IMR-90 (cell line): ENCODE results near the gene OR2F2. TPM values are rescaled to one million over a fixed set of nuclear protein-coding genes. Genes with fewer than 3 reads are reported as not detected.

Source experiments
- ATAC-seq: fragments of 200-7000 bp; cut with Tn5 transposase; 2 replicates; pipeline ENCODE4 v1.9.1; 2020; ENCODE audit warnings: low read depth, mild to moderate bottlenecking, moderate library complexity
- BruUV-seq: library from RNA; stranded (reverse); fragments of 400-500 nt; replicated peaks from 2 replicates; lab custom pipeline; 2021; lab: Mats Ljungman, UMichigan
- CTCF ChIA-PET: fragments of 300-600 bp; formaldehyde crosslinking; extraction: SDS; loops from one replicate; lab custom pipeline; 2021; ENCODE audit warnings: antibody characterized with exemption; lab: Yijun Ruan, JAX
- POLR2A ChIA-PET: fragments of 300-600 bp; sonication (Branson Sonifier 250); formaldehyde crosslinking; loops from one replicate; lab custom pipeline; 2022; ENCODE audit warnings: antibody characterized with exemption; ENCODE audit not compliant: unreplicated experiment; lab: Charles Lee
- DNase-seq: peaks from one replicate; pipeline ENCODE4 v3.0.0; 2013
- H2AFZ ChIP-seq: replicated peaks from 2 replicates; pipeline ENCODE3; 2013; ENCODE audit warnings: low read length, mild to moderate bottlenecking; ENCODE audit not compliant: poor library complexity
- H2AK5ac ChIP-seq: 2 replicates; pipeline ENCODE4 v1.6.1; 2013; ENCODE audit warnings: low read depth, low read length, inconsistent platforms
- H2AK9ac ChIP-seq: replicated peaks from 2 replicates; pipeline ENCODE3; 2013; ENCODE audit warnings: mild to moderate bottlenecking, low read depth, low read length, moderate library complexity; ENCODE audit not compliant: poor library complexity
- H2BK120ac ChIP-seq: 2 replicates; pipeline ENCODE4 v1.6.1; 2013; ENCODE audit warnings: low read depth, low read length, inconsistent platforms
- H2BK15ac ChIP-seq: 3 replicates; pipeline ENCODE4 v1.6.1; 2013; ENCODE audit warnings: low read depth, low read length, inconsistent platforms
- H2BK20ac ChIP-seq: 2 replicates; pipeline ENCODE4 v1.6.1; 2013; ENCODE audit warnings: low read depth, mild to moderate bottlenecking, inconsistent platforms, low read length, moderate library complexity
- H2BK5ac ChIP-seq: 2 replicates; pipeline ENCODE4 v1.6.1; 2013; ENCODE audit warnings: mild to moderate bottlenecking, low read depth, low read length, inconsistent platforms; ENCODE audit not compliant: poor library complexity, severe bottlenecking
- H3K14ac ChIP-seq: replicated peaks from 2 replicates; pipeline ENCODE4 v1.6.1; 2013; ENCODE audit warnings: low read depth, low read length, inconsistent platforms
- H3K18ac ChIP-seq: 2 replicates; pipeline ENCODE4 v1.6.1; 2013; ENCODE audit warnings: low read depth, low read length, control low read depth
- H3K23ac ChIP-seq: 2 replicates; pipeline ENCODE4 v1.6.1; 2013; ENCODE audit warnings: low read depth, low read length, inconsistent platforms
- H3K27ac ChIP-seq: 2 replicates; pipeline ENCODE4 v1.5.1; 2013; ENCODE audit warnings: mild to moderate bottlenecking, control low read depth, low read length; ENCODE audit not compliant: insufficient read depth
- H3K27me3 ChIP-seq: 2 replicates; pipeline ENCODE4 v1.6.1; 2013; ENCODE audit warnings: low read length; ENCODE audit not compliant: control insufficient read depth, insufficient read depth
- H3K36me3 ChIP-seq: 2 replicates; pipeline ENCODE4 v1.6.1; 2013; ENCODE audit warnings: low read length, mixed read lengths; ENCODE audit not compliant: control insufficient read depth, insufficient read depth
- H3K4ac ChIP-seq: 2 replicates; pipeline ENCODE4 v1.6.1; 2013; ENCODE audit warnings: low read depth, low read length, inconsistent platforms
- H3K4me1 ChIP-seq: 2 replicates; pipeline ENCODE4 v1.6.1; 2013; ENCODE audit warnings: low read length, mixed read lengths; ENCODE audit not compliant: control insufficient read depth, insufficient read depth
- H3K4me2 ChIP-seq: 2 replicates; pipeline ENCODE4 v1.6.1; 2013; ENCODE audit warnings: low read depth, mild to moderate bottlenecking, control low read depth, low read length, moderate library complexity
- H3K4me3 ChIP-seq: 2 replicates; pipeline ENCODE4 v1.5.1; 2013; ENCODE audit warnings: low read depth, mild to moderate bottlenecking, control low read depth, low read length, moderate library complexity; ENCODE audit not compliant: insufficient read depth
- H3K56ac ChIP-seq: 2 replicates; pipeline ENCODE4 v1.6.1; 2013; ENCODE audit warnings: low read length, inconsistent platforms; ENCODE audit not compliant: insufficient read depth; ENCODE audit errors: extremely low read depth
- H3K79me1 ChIP-seq, 2 experiments: 2 replicates each; pipeline ENCODE4 v1.6.1; 2013; ENCODE audit warnings: low read length in 2 of 2, inconsistent platforms in 1 of 2, low read depth in 1 of 2
- H3K9ac ChIP-seq: 2 replicates; pipeline ENCODE4 v1.6.1; 2013; ENCODE audit warnings: low read depth, low read length, control low read depth
- H3K9me1 ChIP-seq: 2 replicates; pipeline ENCODE4 v1.6.1; 2013; ENCODE audit warnings: low read length, inconsistent platforms; ENCODE audit not compliant: insufficient read depth
- H3K9me3 ChIP-seq: 2 replicates; pipeline ENCODE4 v1.6.1; 2013; ENCODE audit warnings: low read length; ENCODE audit not compliant: control insufficient read depth, insufficient read depth
- H4K20me1 ChIP-seq: 2 replicates; pipeline ENCODE4 v1.6.1; 2013; ENCODE audit warnings: low read length, inconsistent platforms; ENCODE audit not compliant: insufficient read depth
- H4K5ac ChIP-seq: 2 replicates; pipeline ENCODE4 v1.6.1; 2013; ENCODE audit warnings: mild to moderate bottlenecking, low read depth, low read length, control low read depth
- H4K8ac ChIP-seq, 2 experiments: 2 replicates each; pipeline ENCODE4 v1.6.1; 2013; ENCODE audit warnings: low read depth in 2 of 2, low read length in 2 of 2, control low read depth in 1 of 2, inconsistent platforms in 1 of 2
- H4K91ac ChIP-seq: 2 replicates; pipeline ENCODE4 v1.6.1; 2013; ENCODE audit warnings: low read depth, low read length, inconsistent platforms; ENCODE audit not compliant: insufficient read depth
- BHLHE40 ChIP-seq: fragments of 150-350 bp; IDR thresholded peaks from 2 replicates; pipeline ENCODE4 v1.6.1; 2016; ENCODE audit warnings: mild to moderate bottlenecking, low read depth, low read length
- CEBPB ChIP-seq: IDR thresholded peaks from 2 replicates; pipeline ENCODE4 v1.6.1; 2012; ENCODE audit warnings: low read depth, low read length, improper control_type of control experiment
- CHD1 ChIP-seq: IDR thresholded peaks from 2 replicates; pipeline ENCODE4 v1.6.1; 2012; ENCODE audit warnings: low read depth, low read length, improper control_type of control experiment
- FOS ChIP-seq: fragments of 150-350 bp; IDR thresholded peaks from 2 replicates; pipeline ENCODE4 v1.6.1; 2016; ENCODE audit warnings: low read depth, low read length
- MXI1 ChIP-seq: IDR thresholded peaks from 2 replicates; pipeline ENCODE4 v1.6.1; 2012; ENCODE audit warnings: low read depth, mild to moderate bottlenecking, low read length, moderate library complexity, borderline replicate concordance
- NFE2L2 ChIP-seq: fragments of 150-350 bp; IDR thresholded peaks from 2 replicates; pipeline ENCODE4 v1.6.1; 2016; ENCODE audit warnings: low read depth, mild to moderate bottlenecking, low read length
- POLR2A ChIP-seq: IDR thresholded peaks from 2 replicates; pipeline ENCODE4 v1.6.1; 2012; ENCODE audit warnings: mild to moderate bottlenecking, low read depth, low read length
- RAD21 ChIP-seq: IDR thresholded peaks from 2 replicates; pipeline ENCODE4 v1.6.1; 2012; ENCODE audit warnings: low read length, improper control_type of control experiment
- RCOR1 ChIP-seq: IDR thresholded peaks from 2 replicates; pipeline ENCODE4 v1.6.1; 2012; ENCODE audit warnings: mild to moderate bottlenecking, low read length, improper control_type of control experiment; ENCODE audit not compliant: insufficient replicate concordance
- RFX5 ChIP-seq: IDR thresholded peaks from 2 replicates; pipeline ENCODE4 v1.8.0; 2012; ENCODE audit warnings: low read depth, mild to moderate bottlenecking, low read length, moderate library complexity
- SMC3 ChIP-seq: fragments of 150-350 bp; IDR thresholded peaks from 2 replicates; pipeline ENCODE4 v1.6.1; 2016; ENCODE audit warnings: low read depth, mild to moderate bottlenecking, antibody characterized with exemption, low read length, moderate library complexity
- USF2 ChIP-seq: fragments of 150-350 bp; IDR thresholded peaks from 2 replicates; pipeline ENCODE4 v1.6.1; 2017; ENCODE audit warnings: mild to moderate bottlenecking, antibody characterized with exemption, low read length, low read depth
- WGBS, 2 experiments: methylation state at CpG; one replicate each; pipeline versions ENCODE4 v1.1.5 to v1.1.7; 2013; ENCODE audit warnings: missing lambda C conversion rate in 2 of 2; ENCODE audit not compliant: insufficient read length in 1 of 2; ENCODE audit errors: extremely low coverage in 2 of 2; 5-methylcytosine and 5-hydroxymethylcytosine counted together
- dilution Hi-C: fragments of 300-500 bp; cut with HindIII; formaldehyde crosslinking; loops from one replicate; pipeline ENCODE4 v1.14.3; 2018; ENCODE audit warnings: low sequenced_read_pairs; ENCODE audit not compliant: unreplicated experiment
- in situ Hi-C: fragments of 300-500 bp; cut with MboI; formaldehyde crosslinking; loops from 3 replicates; pipeline ENCODE4 v1.14.3; 2019; ENCODE audit warnings: low sequenced_read_pairs, inconsistent platforms, mixed read lengths
- intact Hi-C: fragments of 100-400 bp; cut with micrococcal nuclease; formaldehyde crosslinking; loops from 2 replicates; pipeline ENCODE4 v1.10.0; 2022
- polyA plus RNA-seq, 3 experiments: library from polyadenylated mRNA; depleted of rRNA; stranded (reverse); fragments of >200 nt; gene quantifications; 2 replicates each; pipeline ENCODE4 v1.2.3, GENCODE V29; 2012; ENCODE audit warnings: low replicate concordance in 1 of 3
- total RNA-seq: library from RNA; depleted of rRNA; stranded (reverse); fragments of >200 nt; gene quantifications from 2 replicates; pipeline ENCODE4 v1.2.3, GENCODE V29; 2012

Gene OR2F2
- total and polyA plus RNA-seq, 2 of the 4 experiments (the other 2 are of a cell fraction): not detected

- Histone ChIP-seq H3K9me3 (no peaks in the 10 kb centered on the region), H3K4me2 (peak overlapping the region; percentile 87), H2BK120ac (no peak overlapping the region; the same call in 1 of the 2 replicates), H3K56ac (no peak overlapping the region), H3K27me3 (no peaks in the 10 kb centered on the region), H3K4ac (0 out of 2 replicates have a peak overlapping the region, but pooled peaks have one; percentile 48), H2BK15ac (no peak overlapping the region), H3K79me1 (peaks cover 7 to 20% of the 10 kb centered on the region in 2 experiments; a peak in 3 of 4 replicates), H3K4me1 (peaks cover 12% of the 10 kb centered on the region), H3K9me1 (peaks cover 7% of the 10 kb centered on the region; the same call in 1 of the 2 replicates), H4K8ac (peak overlapping the region; percentile 7 to 28; a peak in 2 of 4 replicates), H3K18ac (0 out of 2 replicates have a peak overlapping the region, but pooled peaks have one; percentile 51), H3K14ac (0 out of 2 replicates have a peak overlapping the region, but pooled peaks have one; percentile 61), H4K20me1 (peaks cover 16% of the 10 kb centered on the region; the same call in 1 of the 2 replicates), H4K5ac (peak overlapping the region; percentile 49; the same call in 1 of the 2 replicates), H2AK9ac (peak overlapping the region; percentile 81), H4K91ac (0 out of 2 replicates have a peak overlapping the region, but pooled peaks have one; percentile 11), H2BK20ac (no peak overlapping the region), H3K9ac (peak overlapping the region; percentile 71), H3K27ac (peak overlapping the region; percentile 77; the same call in 1 of the 2 replicates), H3K4me3 (peak overlapping the region; percentile 29; the same call in 1 of the 2 replicates), H3K36me3 (no peaks in the 10 kb centered on the region; the same call in 1 of the 2 replicates), H2BK5ac (peak overlapping the region; percentile 43), H2AK5ac (peak overlapping the region; percentile 59; the same call in 1 of the 2 replicates), H3K23ac (peak overlapping the region; percentile 74), H2AFZ (no peak overlapping the region)
- in situ Hi-C loops: no loop called here
- dilution Hi-C loops: no loop called here
- WGBS, 2 experiments: 0% methylated on average over 1 of the region's 5 CpGs; no CpG with 5 or more reads in 1 of the 2 experiments
- POLR2A ChIA-PET: interaction anchor here (0.5 to 1.1 kb wide), 2 partner anchors 16 to 50 kb away, joined by 3 to 11 read pairs; no protein-coding TSS in a partner anchor
- CTCF ChIA-PET: interaction anchor here (0.9 to 3.2 kb wide), 2 partner anchors 19 to 112 kb away, joined by 3 to 15 read pairs; no protein-coding TSS in a partner anchor
- intact Hi-C loops: loop anchor here (5.0 kb wide), 1 partner anchor 37 kb away; the partner anchor contains the start of gene OR2F2
- ATAC-seq (no peak), DNase-seq (peak; percentile 78)
- BruUV-seq: no TSS peak
- TF ChIP-seq RAD21 (no peak), FOS (no peak), RCOR1 (no peak), NFE2L2 (no peak), CHD1 (no peak), BHLHE40 (peak; percentile 76), CEBPB (peak; percentile 41; the same call in 1 of the 2 replicates), RFX5 (no peak), USF2 (0 out of 2 replicates have a peak, but pooled peaks have one; percentile 13), POLR2A (no peak), SMC3 (no peak), MXI1 (no peak)
These were observed 34.7 kb upstream of the OR2F2 start for GRCh38 chr7:143900230-143900766.
